GM18511 (cell line): ENCODE results near the gene COQ10A.

Experiments
- ATAC-seq: cut with Tn5 transposase; IDR thresholded peaks from one replicate; pipeline ENCODE4 v1.9.1; 2021; ENCODE audit warnings: mild to moderate bottlenecking, moderate library complexity; ENCODE audit not compliant: unreplicated experiment

The COQ10A gene

GRCh38 chr12:56308714-56309113 is 42.0 kb downstream of the COQ10A start:
- no peak for ATAC-seq

DNA sequence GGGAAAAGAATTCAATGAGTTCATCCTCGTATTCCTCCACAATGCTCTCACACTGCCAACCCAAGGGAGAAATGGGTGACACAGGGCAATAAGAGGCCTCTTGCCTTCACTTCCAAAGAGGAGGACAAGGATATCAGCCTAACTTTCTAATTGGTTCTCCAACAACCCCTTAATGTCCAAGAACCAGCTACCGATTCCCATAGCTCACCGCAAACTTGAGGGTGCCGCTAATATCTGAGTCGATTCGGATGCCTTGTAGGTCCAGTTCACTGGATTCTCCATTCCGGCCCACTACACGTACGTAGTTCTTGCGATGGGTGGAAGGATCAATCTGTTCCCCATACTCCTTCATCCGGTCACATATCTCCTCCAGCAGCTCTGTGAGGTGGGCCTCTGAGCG is 44.3 kb downstream of the COQ10A start:
- ATAC-seq: no peak

DNA sequence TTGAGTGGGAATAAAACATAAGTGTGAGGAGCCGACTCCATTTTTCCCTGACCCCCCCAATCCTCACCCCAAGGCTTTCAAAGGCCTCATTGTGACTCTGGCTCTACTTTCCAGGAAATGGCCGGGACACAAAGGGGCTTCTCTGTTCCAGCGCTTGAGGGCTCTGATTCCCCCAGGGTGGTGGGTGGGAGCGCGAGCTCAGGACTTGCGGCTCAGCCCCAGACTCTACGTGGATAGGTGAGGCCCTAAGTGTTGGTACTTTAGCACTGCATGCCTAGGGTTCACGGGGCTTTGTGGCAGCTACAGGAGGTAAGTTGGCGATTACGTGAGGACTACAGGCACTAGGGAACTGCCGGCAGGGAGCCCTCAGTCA is 48.5 kb downstream of the COQ10A start:
- ATAC-seq: no peak

DNA sequence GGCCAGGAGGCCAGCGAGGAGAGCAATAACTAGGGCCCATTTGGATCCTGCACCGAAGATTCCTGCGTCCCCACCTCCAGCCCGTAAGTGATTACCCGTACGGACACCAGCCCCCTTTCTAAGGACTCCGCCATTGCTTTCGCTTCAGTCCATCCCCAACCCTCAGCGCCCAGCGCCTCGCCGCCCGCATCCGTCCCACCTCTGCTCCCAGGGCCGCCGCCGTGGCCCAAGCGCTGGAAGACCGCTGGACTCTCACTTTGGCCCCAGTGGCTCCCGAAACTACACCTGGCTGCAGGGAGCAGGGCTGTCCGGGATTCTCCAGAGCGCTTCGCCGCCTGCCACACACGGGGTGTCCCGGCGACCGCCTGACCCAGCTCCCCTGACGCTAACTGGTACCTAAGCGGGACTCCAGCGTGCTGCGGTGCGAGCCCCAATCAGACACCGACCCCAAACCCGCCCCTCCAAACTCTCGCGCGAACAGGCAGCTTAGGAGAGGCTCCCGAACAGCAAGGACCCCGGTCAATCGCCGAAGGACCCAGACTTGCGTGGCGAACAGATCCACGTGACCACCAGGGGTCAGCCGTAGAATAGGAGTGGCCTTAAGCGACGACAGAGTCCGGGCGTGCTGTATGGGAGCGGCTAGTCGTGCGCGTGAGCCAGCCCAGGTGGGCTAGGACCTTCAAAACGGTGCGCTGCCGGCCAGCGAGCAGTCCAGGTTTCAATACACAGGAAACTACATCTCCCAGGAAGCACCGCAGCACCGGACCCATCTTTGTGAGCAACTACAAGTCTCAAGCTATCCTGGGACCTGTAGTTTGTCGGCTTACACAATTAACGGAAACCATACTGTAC is 49.1 kb downstream of the COQ10A start, which contains the start of gene CNPY2:
Gene CNPY2 (minus strand): TSS at position 367 of the 852 bp plus-strand sequence. CDS start 771 bp downstream, outside the sequence.
- peak; percentile 92 for ATAC-seq

DNA sequence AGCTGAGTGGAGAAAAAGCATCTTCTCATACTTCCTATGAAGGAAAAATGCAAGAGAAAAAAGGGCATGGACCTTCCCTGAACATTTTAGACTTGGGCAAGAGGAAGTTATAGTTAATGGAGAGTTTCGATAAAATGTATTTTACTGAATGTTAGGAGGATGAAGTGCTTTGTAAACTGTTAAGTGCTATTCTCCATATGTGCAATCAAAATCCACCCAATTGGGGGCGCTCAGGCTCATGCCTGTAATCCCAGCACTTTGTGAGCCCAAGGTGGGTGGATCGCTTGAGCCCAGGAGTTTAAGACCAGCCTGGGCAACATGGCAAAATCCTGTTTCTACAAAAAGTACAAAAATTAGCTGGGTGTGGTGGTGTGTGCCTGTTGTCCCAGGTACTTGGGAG is 50.9 kb downstream of the COQ10A start:
- no peak for ATAC-seq
